ENCODE results near the gene TRO.

GRCh38 chrX:54977387-54977786, 56.8 kb downstream of the TRO start:
- TF ChIP-seq SP1 (IDR thresholded peaks at IDR 0.05) (no peak), PKNOX1 (IDR thresholded peaks at IDR 0.05) (no peak), SUZ12 (IDR thresholded peaks at IDR 0.05) (no peak)
